ENCODE measurements around the gene DHX30. TPM values are rescaled to one million over a fixed set of nuclear protein-coding genes. Genes with fewer than 3 reads are reported as not detected.

DHX30 gene
- total RNA-seq, 3 donors from 2014 or later (not counting 1 experiment from before 2014, with no cell fraction given): 72.0 to 83.4 (median 82.1) TPM

GRCh38 chr3:47857151-47857550 is 54.2 kb downstream of the DHX30 start:
- TF ChIP-seq CTCF (IDR thresholded peaks at IDR 0.05): no peak
- no peak for ATAC-seq
- Mint-ChIP-seq H3K4me1 (no peaks in the 10 kb centered on the region), H3K9me3 (no peaks in the 10 kb centered on the region), H3K36me3 (no peaks in the 10 kb centered on the region), H3K27me3 (ENCODE audit: low read depth in 2 of 2) (no peaks in the 10 kb centered on the region), H3K27ac (no peak overlapping the region), H3K4me3 (no peak overlapping the region)
- Histone ChIP-seq H3K36me3 (ENCODE audit: control insufficient read depth, insufficient read depth, low read length) (peaks cover 25% of the 10 kb centered on the region), H3K27ac (ENCODE audit: low read length) (no peak overlapping the region), H3K9me3 (ENCODE audit: control insufficient read depth, insufficient read depth, low read length) (no peaks in the 10 kb centered on the region), H3K27me3 (ENCODE audit: control insufficient read depth, insufficient read depth, low read length) (no peaks in the 10 kb centered on the region), H3K4me1 (ENCODE audit: control insufficient read depth, insufficient read depth, low read length) (no peaks in the 10 kb centered on the region), H3K4me3 (ENCODE audit: low read length) (no peak overlapping the region)
- DNase-seq: no peak
- intact Hi-C loops (cut with micrococcal nuclease): no loop called here
- WGBS (ENCODE audit: insufficient coverage): 96% methylated on average over 2 of the region's 2 CpGs

- Mint-ChIP-seq H3K4me1 (no peaks in the 10 kb centered on the region), H3K27ac (no peak overlapping the region), H3K36me3 (no peaks in the 10 kb centered on the region), H3K9me3 (no peaks in the 10 kb centered on the region), H3K4me3 (no peak overlapping the region), H3K27me3 (ENCODE audit: low read depth in 2 of 2) (no peaks in the 10 kb centered on the region)
- no peak for ATAC-seq
- Histone ChIP-seq H3K27ac (ENCODE audit: low read length) (no peak overlapping the region), H3K4me1 (ENCODE audit: control insufficient read depth, insufficient read depth, low read length) (no peaks in the 10 kb centered on the region), H3K27me3 (ENCODE audit: control insufficient read depth, insufficient read depth, low read length) (no peaks in the 10 kb centered on the region), H3K9me3 (ENCODE audit: control insufficient read depth, insufficient read depth, low read length) (no peaks in the 10 kb centered on the region), H3K4me3 (ENCODE audit: low read length) (no peak overlapping the region), H3K36me3 (ENCODE audit: control insufficient read depth, insufficient read depth, low read length) (peaks cover 18% of the 10 kb centered on the region)
- intact Hi-C loops (cut with micrococcal nuclease): no loop called here
- no peak for DNase-seq
- TF ChIP-seq CTCF (IDR thresholded peaks at IDR 0.05): no peak
- 95% methylated on average over 4 of the region's 4 CpGs for WGBS (ENCODE audit: insufficient coverage)
Observed at GRCh38 chr3:47859956-47860605, 57.1 kb downstream of the DHX30 start.

- no peaks in the 10 kb centered on the region for H3K9me3 ChIP-seq (ENCODE audit: control insufficient read depth, insufficient read depth, low read length)
- H3K27ac Mint-ChIP-seq: no peak overlapping the region
- H3K4me1 Mint-ChIP-seq: no peaks in the 10 kb centered on the region
- no peak for TF ChIP-seq CTCF (IDR thresholded peaks at IDR 0.05)
- no peaks in the 10 kb centered on the region for H3K9me3 Mint-ChIP-seq
- ATAC-seq (no peak), DNase-seq (no peak)
- no peak overlapping the region for H3K4me3 ChIP-seq (ENCODE audit: low read length)
- no peaks in the 10 kb centered on the region for H3K27me3 ChIP-seq (ENCODE audit: control insufficient read depth, insufficient read depth, low read length)
- peaks cover 25% of the 10 kb centered on the region for H3K36me3 ChIP-seq (ENCODE audit: control insufficient read depth, insufficient read depth, low read length)
- no peaks in the 10 kb centered on the region for H3K27me3 Mint-ChIP-seq (ENCODE audit: low read depth in 2 of 2)
- H3K36me3 Mint-ChIP-seq: peaks cover 7% of the 10 kb centered on the region
- whole genome bisulfite sequencing (ENCODE audit: insufficient coverage): 96% methylated on average over 11 of the region's 12 CpGs
- H3K27ac ChIP-seq (ENCODE audit: low read length): no peak overlapping the region
- no peaks in the 10 kb centered on the region for H3K4me1 ChIP-seq (ENCODE audit: control insufficient read depth, insufficient read depth, low read length)
- no peak overlapping the region for H3K4me3 Mint-ChIP-seq
- intact Hi-C loops (cut with micrococcal nuclease): no loop called here
Observed at GRCh38 chr3:47863391-47864128, 60.6 kb downstream of the DHX30 start.
